Neural crest cell (in vitro differentiated cells): ENCODE data around the gene PKP2. TPM values are rescaled to one million over a fixed set of nuclear protein-coding genes. Genes with fewer than 3 reads are reported as not detected.

ENCODE experiments used
- DNase-seq: peaks from one replicate; pipeline ENCODE4 v3.0.0; 2021; ENCODE audit warnings: low read depth, mixed read lengths, low spot score
- H3K27ac Mint-ChIP-seq: one replicate; pipeline ENCODE4 v1.8.0; 2021; ENCODE audit warnings: mild to moderate bottlenecking, mixed read lengths; ENCODE audit not compliant: unreplicated experiment
- H3K27me3 Mint-ChIP-seq: 2 replicates; pipeline ENCODE4 v1.8.0; 2021; ENCODE audit warnings: low read depth, mild to moderate bottlenecking, mixed read lengths
- H3K36me3 Mint-ChIP-seq: 2 replicates; pipeline ENCODE4 v1.8.0; 2021; ENCODE audit warnings: low read depth, mild to moderate bottlenecking, mixed read lengths
- H3K4me1 Mint-ChIP-seq: 2 replicates; pipeline ENCODE4 v1.8.0; 2021; ENCODE audit warnings: mixed read lengths
- H3K4me3 Mint-ChIP-seq: one replicate; pipeline ENCODE4 v1.8.0; 2021; ENCODE audit warnings: mild to moderate bottlenecking, mixed read lengths
- H3K9me3 Mint-ChIP-seq: 2 replicates; pipeline ENCODE4 v1.8.0; 2021; ENCODE audit warnings: mixed read lengths
- total RNA-seq: library from RNA; stranded (reverse); gene quantifications from 2 replicates; pipeline ENCODE4 v1.2.1, GENCODE V29; 2021
- TF ChIP-seq, protein P1 (sequence below): fragments of 200-600 bp; sonication (generic); conservative IDR thresholded peaks from 2 replicates; pipeline ENCODE4 v1.5.0; 2021; ENCODE audit warnings: antibody characterized with exemption, mild to moderate bottlenecking

PKP2 gene
- total RNA-seq, 1 donor from 2014 or later = 3.6 TPM

DNA sequence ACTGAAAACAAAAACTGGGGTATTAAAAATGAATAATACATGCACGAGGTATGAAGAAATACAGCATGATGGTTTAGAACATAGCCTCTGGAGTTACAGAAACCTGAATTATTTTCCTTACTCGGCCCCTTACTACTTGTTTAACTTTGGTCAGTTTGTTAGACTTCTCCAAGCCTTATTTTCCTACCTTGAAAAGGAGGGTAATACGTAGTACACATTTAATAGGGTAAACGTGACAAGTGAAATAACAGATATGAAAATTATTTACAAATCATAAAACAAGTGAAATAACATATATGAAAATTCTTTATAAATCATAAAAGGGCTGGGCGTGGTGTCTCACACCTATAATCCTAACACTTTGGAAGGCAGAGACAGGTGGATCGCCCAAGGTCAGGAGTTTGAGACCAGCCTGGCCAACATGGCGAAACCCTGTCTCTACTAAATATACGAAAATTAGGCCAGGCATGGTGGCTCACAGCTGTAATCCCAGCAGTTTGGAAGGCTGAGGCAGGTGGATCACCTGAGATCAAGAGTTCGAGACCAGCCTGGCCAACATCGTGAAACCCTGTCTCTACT lies 11.4 kb upstream of the PKP2 start:
- peaks cover 25% of the 10 kb centered on the region for H3K27me3 Mint-ChIP-seq
- H3K4me1 Mint-ChIP-seq = no peaks in the 10 kb centered on the region
- H3K27ac Mint-ChIP-seq = no peak overlapping the region
- no peak overlapping the region for H3K4me3 Mint-ChIP-seq
- no peaks in the 10 kb centered on the region for H3K9me3 Mint-ChIP-seq
- DNase-seq = no peak
- no peaks in the 10 kb centered on the region for H3K36me3 Mint-ChIP-seq
- TF ChIP-seq, protein P1, sequence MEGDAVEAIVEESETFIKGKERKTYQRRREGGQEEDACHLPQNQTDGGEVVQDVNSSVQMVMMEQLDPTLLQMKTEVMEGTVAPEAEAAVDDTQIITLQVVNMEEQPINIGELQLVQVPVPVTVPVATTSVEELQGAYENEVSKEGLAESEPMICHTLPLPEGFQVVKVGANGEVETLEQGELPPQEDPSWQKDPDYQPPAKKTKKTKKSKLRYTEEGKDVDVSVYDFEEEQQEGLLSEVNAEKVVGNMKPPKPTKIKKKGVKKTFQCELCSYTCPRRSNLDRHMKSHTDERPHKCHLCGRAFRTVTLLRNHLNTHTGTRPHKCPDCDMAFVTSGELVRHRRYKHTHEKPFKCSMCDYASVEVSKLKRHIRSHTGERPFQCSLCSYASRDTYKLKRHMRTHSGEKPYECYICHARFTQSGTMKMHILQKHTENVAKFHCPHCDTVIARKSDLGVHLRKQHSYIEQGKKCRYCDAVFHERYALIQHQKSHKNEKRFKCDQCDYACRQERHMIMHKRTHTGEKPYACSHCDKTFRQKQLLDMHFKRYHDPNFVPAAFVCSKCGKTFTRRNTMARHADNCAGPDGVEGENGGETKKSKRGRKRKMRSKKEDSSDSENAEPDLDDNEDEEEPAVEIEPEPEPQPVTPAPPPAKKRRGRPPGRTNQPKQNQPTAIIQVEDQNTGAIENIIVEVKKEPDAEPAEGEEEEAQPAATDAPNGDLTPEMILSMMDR = no peak

DNA sequence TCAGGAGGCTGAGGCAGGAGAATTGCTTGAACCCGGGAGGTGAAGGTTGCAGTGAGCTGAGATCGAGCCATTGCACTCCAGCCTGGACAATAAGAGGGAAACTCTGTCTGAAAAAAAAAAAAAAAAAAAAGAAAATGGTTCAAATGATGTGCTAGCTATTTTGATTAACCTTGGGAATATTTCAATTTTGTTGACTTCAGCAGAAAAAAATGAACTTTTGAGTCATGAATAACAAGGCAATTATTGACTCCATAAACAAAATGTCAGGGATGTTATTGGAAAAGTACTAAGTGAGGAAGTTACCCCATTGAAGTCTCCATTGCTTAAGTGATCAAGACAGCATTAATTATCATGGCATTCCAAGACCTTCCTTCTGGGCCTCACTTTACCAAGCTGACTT lies 10.6 kb upstream of the PKP2 start:
- no peak for DNase-seq
- Mint-ChIP-seq H3K4me3 (no peak overlapping the region), H3K36me3 (no peaks in the 10 kb centered on the region), H3K27ac (no peak overlapping the region), H3K27me3 (peaks cover 25% of the 10 kb centered on the region), H3K4me1 (no peaks in the 10 kb centered on the region), H3K9me3 (no peaks in the 10 kb centered on the region)
- TF ChIP-seq, protein P1 = no peak

DNA sequence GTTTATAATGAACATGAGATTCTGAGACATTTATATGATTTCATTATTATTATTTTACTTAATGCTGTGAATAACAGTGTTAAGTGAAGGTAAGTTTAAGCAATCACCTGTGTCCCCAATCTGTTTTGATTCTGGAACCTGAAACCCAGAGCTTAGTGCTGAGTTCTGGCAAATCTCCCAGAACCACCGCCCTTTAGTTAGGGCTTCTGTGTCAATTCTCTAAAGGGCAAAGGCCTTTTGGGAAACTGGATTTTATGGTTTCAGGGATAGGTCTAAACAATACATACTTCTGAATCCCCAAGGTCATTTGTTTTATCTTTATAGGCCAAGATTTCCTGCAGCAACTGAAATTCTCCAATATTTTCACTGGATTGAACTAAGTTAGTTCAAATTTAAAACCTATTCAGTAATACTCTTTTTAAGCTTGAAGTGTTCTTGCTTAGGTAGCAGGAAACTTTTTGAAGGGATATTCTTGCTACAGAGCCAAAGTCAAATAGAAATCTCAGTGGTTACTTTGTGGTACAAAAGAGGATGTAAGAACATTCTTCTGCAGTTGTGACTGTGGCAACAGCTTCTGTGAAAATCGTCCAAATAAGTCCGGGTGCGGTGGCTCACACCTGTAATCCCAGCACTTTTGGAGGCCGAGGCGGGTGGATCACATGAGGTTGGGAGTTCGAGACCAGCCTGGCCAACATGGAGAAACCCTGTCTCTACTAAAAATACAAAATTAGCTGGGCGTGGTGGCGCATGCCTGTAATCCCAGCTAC lies 10.0 kb upstream of the PKP2 start:
- H3K27me3 Mint-ChIP-seq = peaks cover 22% of the 10 kb centered on the region

DNA sequence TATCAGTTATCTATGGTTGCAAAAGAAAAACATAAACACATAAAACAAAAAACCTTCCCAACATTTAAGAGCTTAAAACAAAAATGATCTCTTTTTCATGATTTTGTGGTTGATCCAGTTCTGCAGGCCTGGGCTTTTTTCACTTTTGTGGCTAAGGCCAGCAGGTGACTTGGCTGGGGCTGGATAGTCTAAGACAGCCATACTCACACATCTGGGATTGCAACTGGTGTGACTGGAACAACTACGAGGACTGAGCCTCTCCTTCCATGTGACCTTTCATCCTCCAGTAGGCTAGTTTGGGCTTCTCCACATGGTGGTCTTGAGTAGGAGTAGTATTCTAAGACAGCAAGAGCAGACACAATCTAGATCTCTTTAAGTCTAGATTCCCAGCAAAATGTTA lies 7.2 kb upstream of the PKP2 start:
- Mint-ChIP-seq H3K27ac (no peak overlapping the region), H3K36me3 (no peaks in the 10 kb centered on the region), H3K27me3 (peaks cover 20% of the 10 kb centered on the region), H3K9me3 (no peaks in the 10 kb centered on the region), H3K4me3 (no peak overlapping the region), H3K4me1 (no peaks in the 10 kb centered on the region)
- DNase-seq = no peak
- TF ChIP-seq, protein P1 = no peak

More for the DNA sequence above, 10.0 kb upstream of the PKP2 start:
- Mint-ChIP-seq H3K27ac (no peak overlapping the region), H3K4me1 (no peaks in the 10 kb centered on the region), H3K4me3 (no peak overlapping the region), H3K9me3 (no peaks in the 10 kb centered on the region), H3K36me3 (no peaks in the 10 kb centered on the region)
- TF ChIP-seq, protein P1 = no peak
- DNase-seq = no peak

DNA sequence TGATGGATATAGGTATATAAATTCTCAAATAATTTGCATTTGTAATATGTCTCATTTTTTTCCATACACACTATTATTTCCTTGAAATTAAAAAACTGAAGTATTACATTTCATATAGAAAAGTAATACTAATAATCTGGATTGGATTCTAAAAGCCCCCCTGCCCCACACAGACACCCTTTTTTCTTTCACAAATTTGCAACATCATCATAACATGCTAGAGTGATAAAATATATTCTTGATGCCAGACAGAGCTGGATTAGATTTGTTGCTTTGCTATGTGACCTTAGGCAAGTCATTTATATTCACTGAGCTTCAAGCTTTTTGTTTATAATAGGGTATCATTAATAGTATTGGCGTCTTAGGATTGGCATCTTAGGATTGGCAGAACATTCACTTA lies 6.7 kb upstream of the PKP2 start:
- H3K4me1 Mint-ChIP-seq = no peaks in the 10 kb centered on the region
- no peaks in the 10 kb centered on the region for H3K36me3 Mint-ChIP-seq
- no peaks in the 10 kb centered on the region for H3K9me3 Mint-ChIP-seq
- TF ChIP-seq, protein P1 = no peak
- H3K27ac Mint-ChIP-seq = no peak overlapping the region
- H3K27me3 Mint-ChIP-seq = peaks cover 24% of the 10 kb centered on the region
- DNase-seq = no peak
- no peak overlapping the region for H3K4me3 Mint-ChIP-seq
